Coronary artery (tissue), 2 donors: ENCODE data around the gene DECR2.
"Not testable (repeated sequence)": the region's sequence is repeated elsewhere in the genome, so short reads cannot be mapped to it uniquely, and the experiment has no call there.

Experiments used
- DNase-seq: peaks from one replicate; pipeline ENCODE4 v3.0.0-alpha.2; 2017; ENCODE audit warnings: low spot score
- H3K27ac ChIP-seq, 2 donors: fragments of 200-600 bp; sonication (generic); one replicate each; pipeline ENCODE4 v1.5.1; 2016 to 2019
- H3K4me3 ChIP-seq: fragments of 200-600 bp; sonication (generic); 2 replicates; pipeline ENCODE4 v1.5.1; 2016; ENCODE audit warnings: mild to moderate bottlenecking, moderate library complexity
- CTCF ChIP-seq: fragments of 200-600 bp; sonication (generic); IDR thresholded peaks from one replicate; pipeline ENCODE4 v1.5.1; 2019; ENCODE audit warnings: antibody characterized with exemption

The DECR2 gene

GRCh38 chr16:381789-382717, 19.6 kb upstream of the DECR2 start, which contains the start of gene PGAP6:
Gene PGAP6, minus strand, starts transcription at chr16:381978. Its CDS starts 157 bp downstream, at chr16:381821.
- no peak for TF ChIP-seq CTCF
- no peak for DNase-seq
- H3K4me3 ChIP-seq = peak within 1 kb of the TSS; percentile 84
- H3K27ac ChIP-seq = peak within 1 kb of the TSS; percentile 74 to 89

- no peak for DNase-seq
- Histone ChIP-seq H3K4me3 (peak overlapping the region; percentile 84), H3K27ac (no peak overlapping the region)
- no peak for TF ChIP-seq CTCF
Observed at GRCh38 chr16:383326-384051, 18.2 kb upstream of the DECR2 start.

GRCh38 chr16:386641-387156, 15.0 kb upstream of the DECR2 start:
- DNase-seq = no peak
- TF ChIP-seq CTCF = no peak
- Histone ChIP-seq H3K27ac (no peak overlapping the region), H3K4me3 (no peak overlapping the region)

- DNase-seq = not testable (repeated sequence)
- H3K4me3 ChIP-seq = peak overlapping the region; percentile 52
- H3K27ac ChIP-seq = peak overlapping the region; percentile 14 to 49
Observed at GRCh38 chr16:387761-388666, 13.7 kb upstream of the DECR2 start.

GRCh38 chr16:389352-389751, 12.3 kb upstream of the DECR2 start:
- no peak for DNase-seq
- no peak for TF ChIP-seq CTCF
- no peak overlapping the region for H3K27ac ChIP-seq
- no peak overlapping the region for H3K4me3 ChIP-seq

GRCh38 chr16:391885-392335, 9.8 kb upstream of the DECR2 start:
- H3K27ac ChIP-seq = no peak overlapping the region
- peak; percentile 78 for DNase-seq
- no peak overlapping the region for H3K4me3 ChIP-seq
- TF ChIP-seq CTCF = peak; percentile 55
